ENCODE results near the gene PDS5A.
"Not testable (repeated sequence)": the region's sequence is repeated elsewhere in the genome, so short reads cannot be mapped to it uniquely, and the experiment has no call there.

Gene PDS5A

DNA sequence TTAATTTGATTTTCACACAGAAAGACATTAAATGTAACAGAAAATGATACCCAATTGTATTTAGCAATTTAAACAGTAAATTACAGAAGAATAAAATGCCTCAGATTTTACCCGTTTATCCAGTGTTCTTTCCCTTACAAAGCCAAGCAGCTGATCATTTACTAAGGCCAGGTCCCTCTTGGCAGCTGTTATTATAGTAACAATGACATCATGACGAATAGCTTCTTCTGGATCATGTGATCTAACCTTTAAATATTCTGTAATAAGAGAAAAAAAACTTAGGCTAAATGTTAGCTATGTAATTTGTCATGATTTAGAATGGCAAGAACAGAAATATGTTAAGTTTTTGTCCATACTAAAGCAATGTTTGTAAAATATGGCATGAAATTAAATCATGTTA lies 69.4 kb downstream of the PDS5A start:
- Histone ChIP-seq H3K4ac (ENCODE audit: low read length) (no peak overlapping the region), H3K36me3 (replicated peaks in 1 of 2; ENCODE audit: control insufficient read depth in 2 of 2, insufficient read depth in 2 of 2, low read length in 2 of 2) (peaks cover 4 to 92% of the 10 kb centered on the region in 2 donors), H3K79me1 (ENCODE audit: low read depth, low read length) (no peaks in the 10 kb centered on the region), H2BK12ac (ENCODE audit: low read length) (no peak overlapping the region), H3K4me1 (ENCODE audit: control insufficient read depth in 2 of 2, insufficient read depth in 1 of 2, low read depth in 1 of 2, low read length in 2 of 2) (no peaks in the 10 kb centered on the region), H3K9ac (ENCODE audit: low read depth, low read length, poor library complexity) (no peak overlapping the region), H2AK5ac (ENCODE audit: low read depth, low read length) (no peak overlapping the region), H3K23ac (ENCODE audit: low read depth, low read length, poor library complexity) (no peak overlapping the region), H4K91ac (ENCODE audit: low read depth, low read length, poor library complexity) (no peak overlapping the region), H3K27me3 (ENCODE audit: control insufficient read depth in 3 of 3, insufficient read depth in 3 of 3, low read depth in 1 of 3, low read length in 3 of 3) (no peaks in the 10 kb centered on the region), H3K27ac (replicated peaks; ENCODE audit: low read length) (no peak overlapping the region), H4K8ac (ENCODE audit: low read depth, low read length) (no peak overlapping the region), H2BK15ac (ENCODE audit: low read length) (no peak overlapping the region), H3K18ac (ENCODE audit: low read length) (no peak overlapping the region), H2BK5ac (ENCODE audit: low read length) (no peak overlapping the region), H3K4me2 (ENCODE audit: insufficient read depth, low read length, poor library complexity, severe bottlenecking) (no peak overlapping the region), H2AFZ (ENCODE audit: low read length) (no peak overlapping the region), H2BK120ac (ENCODE audit: low read depth, low read length) (no peak overlapping the region), H3K14ac (ENCODE audit: low read length) (no peak overlapping the region), H3K9me3 (replicated peaks in 1 of 2; ENCODE audit: control insufficient read depth in 2 of 2, insufficient read depth in 1 of 2, low read depth in 1 of 2, low read length in 2 of 2) (no peaks in the 10 kb centered on the region), H3K4me3 (ENCODE audit: low read length in 2 of 2) (no peak overlapping the region)
- no peak for DNase-seq (ENCODE audit: low spot score)
- no CpG with 5 or more reads among the region's 2 CpGs for WGBS, 2 donors (ENCODE audit: extremely low coverage in 2 of 2, insufficient read length in 2 of 2, insufficient replicate concordance in 1 of 2)

DNA sequence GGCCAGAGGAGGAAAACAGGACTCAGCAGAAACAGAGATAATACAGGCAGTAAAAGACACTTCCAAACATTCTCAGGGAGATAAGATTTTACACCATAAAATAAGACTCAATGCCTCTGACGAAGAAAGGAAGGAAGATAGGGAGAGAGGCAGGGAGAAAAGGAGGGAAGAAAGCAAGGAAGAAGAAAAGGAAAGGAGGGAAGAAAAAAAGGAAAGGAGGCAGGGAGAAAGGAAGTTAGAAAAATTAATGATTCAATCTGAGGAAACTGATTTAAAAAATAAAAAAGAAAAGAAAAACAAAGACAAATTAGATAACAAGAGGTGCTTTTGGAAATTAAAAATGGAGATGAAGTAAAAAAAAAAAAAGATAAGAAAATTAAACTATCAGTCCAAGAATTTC lies 72.1 kb downstream of the PDS5A start:
- H2BK120ac ChIP-seq (ENCODE audit: low read depth, low read length), result no peak overlapping the region
- no peak overlapping the region for H3K27ac ChIP-seq (replicated peaks; ENCODE audit: low read length)
- H2BK5ac ChIP-seq (ENCODE audit: low read length), result no peak overlapping the region
- no peaks in the 10 kb centered on the region for H3K4me1 ChIP-seq (ENCODE audit: control insufficient read depth in 2 of 2, insufficient read depth in 1 of 2, low read depth in 1 of 2, low read length in 2 of 2)
- no peak overlapping the region for H3K4ac ChIP-seq (ENCODE audit: low read length)
- H3K14ac ChIP-seq (ENCODE audit: low read length), result no peak overlapping the region
- peaks cover 2% of the 10 kb centered on the region for H3K79me1 ChIP-seq (ENCODE audit: low read depth, low read length)
- H4K8ac ChIP-seq (ENCODE audit: low read depth, low read length), result no peak overlapping the region
- no peak overlapping the region for H2BK12ac ChIP-seq (ENCODE audit: low read length)
- no peak overlapping the region for H3K18ac ChIP-seq (ENCODE audit: low read length)
- DNase-seq (ENCODE audit: low spot score), result no peak
- H3K9me3 ChIP-seq (replicated peaks in 1 of 2; ENCODE audit: control insufficient read depth in 2 of 2, insufficient read depth in 1 of 2, low read depth in 1 of 2, low read length in 2 of 2), result no peaks in the 10 kb centered on the region
- H3K4me2 ChIP-seq (ENCODE audit: insufficient read depth, low read length, poor library complexity, severe bottlenecking), result no peak overlapping the region
- no peak overlapping the region for H4K91ac ChIP-seq (ENCODE audit: low read depth, low read length, poor library complexity)
- no peak overlapping the region for H2BK15ac ChIP-seq (ENCODE audit: low read length)
- H3K9ac ChIP-seq (ENCODE audit: low read depth, low read length, poor library complexity), result no peak overlapping the region
- WGBS, 2 donors (ENCODE audit: extremely low coverage in 2 of 2, insufficient read length in 2 of 2, insufficient replicate concordance in 1 of 2), result no CpG with 5 or more reads among the region's 1 CpG
- no peak overlapping the region for H3K4me3 ChIP-seq (ENCODE audit: low read length in 2 of 2)
- peaks cover 5 to 94% of the 10 kb centered on the region in 2 donors for H3K36me3 ChIP-seq (replicated peaks in 1 of 2; ENCODE audit: control insufficient read depth in 2 of 2, insufficient read depth in 2 of 2, low read length in 2 of 2)
- no peak overlapping the region for H3K23ac ChIP-seq (ENCODE audit: low read depth, low read length, poor library complexity)
- no peak overlapping the region for H2AFZ ChIP-seq (ENCODE audit: low read length)
- H2AK5ac ChIP-seq (ENCODE audit: low read depth, low read length), result no peak overlapping the region
- no peaks in the 10 kb centered on the region for H3K27me3 ChIP-seq (ENCODE audit: control insufficient read depth in 3 of 3, insufficient read depth in 3 of 3, low read depth in 1 of 3, low read length in 3 of 3)

DNA sequence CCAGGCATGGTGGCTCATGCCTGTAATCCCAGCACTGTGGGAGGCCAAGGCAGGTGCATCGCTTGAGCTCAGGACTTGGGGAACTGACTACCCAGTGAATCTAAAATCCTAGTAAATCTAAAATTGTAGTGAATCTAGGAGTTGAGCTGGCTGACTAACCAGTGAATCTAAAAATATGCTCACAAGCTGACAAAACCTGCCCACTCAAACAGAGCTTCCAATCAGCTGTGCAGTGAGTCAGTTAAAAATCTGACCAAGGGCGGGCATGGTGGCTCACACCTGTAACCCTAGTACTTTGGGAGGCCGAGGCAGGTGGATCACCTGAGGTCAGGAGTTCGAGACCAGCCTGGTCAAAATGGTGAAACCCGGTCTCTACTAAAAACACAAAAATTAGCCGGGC lies 72.7 kb downstream of the PDS5A start:
- H3K4me1 ChIP-seq (ENCODE audit: control insufficient read depth in 2 of 2, insufficient read depth in 1 of 2, low read depth in 1 of 2, low read length in 2 of 2); H3K23ac ChIP-seq (ENCODE audit: low read depth, low read length, poor library complexity); H3K4me3 ChIP-seq (ENCODE audit: low read length in 2 of 2); H2BK5ac ChIP-seq (ENCODE audit: low read length); H2BK120ac ChIP-seq (ENCODE audit: low read depth, low read length); H2AK5ac ChIP-seq (ENCODE audit: low read depth, low read length); H2BK12ac ChIP-seq (ENCODE audit: low read length); H3K18ac ChIP-seq (ENCODE audit: low read length); H2BK15ac ChIP-seq (ENCODE audit: low read length); H3K9me3 ChIP-seq (replicated peaks in 1 of 2; ENCODE audit: control insufficient read depth in 2 of 2, insufficient read depth in 1 of 2, low read depth in 1 of 2, low read length in 2 of 2); H3K79me1 ChIP-seq (ENCODE audit: low read depth, low read length); H3K27ac ChIP-seq (replicated peaks; ENCODE audit: low read length); H4K91ac ChIP-seq (ENCODE audit: low read depth, low read length, poor library complexity); H3K4me2 ChIP-seq (ENCODE audit: insufficient read depth, low read length, poor library complexity, severe bottlenecking); H2AFZ ChIP-seq (ENCODE audit: low read length); H4K8ac ChIP-seq (ENCODE audit: low read depth, low read length); H3K14ac ChIP-seq (ENCODE audit: low read length); H3K27me3 ChIP-seq (ENCODE audit: control insufficient read depth in 3 of 3, insufficient read depth in 3 of 3, low read depth in 1 of 3, low read length in 3 of 3); H3K9ac ChIP-seq (ENCODE audit: low read depth, low read length, poor library complexity); H3K4ac ChIP-seq (ENCODE audit: low read length); DNase-seq (ENCODE audit: low spot score): not testable (repeated sequence)
- no CpG with 5 or more reads among the region's 6 CpGs for WGBS, 2 donors (ENCODE audit: extremely low coverage in 2 of 2, insufficient read length in 2 of 2, insufficient replicate concordance in 1 of 2)
- H3K36me3 ChIP-seq (replicated peaks in 1 of 2; ENCODE audit: control insufficient read depth in 2 of 2, insufficient read depth in 2 of 2, low read length in 2 of 2), result peaks cover 5 to 94% of the 10 kb centered on the region in 2 donors

DNA sequence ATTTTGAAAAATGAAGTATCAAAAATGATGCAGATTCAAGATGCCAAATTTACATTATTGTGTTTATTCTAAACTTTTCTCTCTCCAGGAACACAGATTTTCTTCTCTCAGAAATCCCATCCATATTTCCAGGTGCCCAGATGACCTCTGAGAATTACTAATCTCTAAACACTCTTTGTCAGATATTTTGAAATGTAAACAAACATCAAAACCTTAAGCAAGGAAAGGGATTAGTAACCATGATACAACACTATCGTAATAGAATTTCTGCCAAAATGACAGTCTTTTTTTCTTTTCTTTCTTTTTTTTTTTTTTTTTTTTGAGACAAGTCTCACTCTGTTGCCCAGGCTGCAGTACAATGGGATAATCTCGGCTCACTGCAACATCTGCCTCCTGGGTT lies 76.7 kb downstream of the PDS5A start:
- H2BK5ac ChIP-seq (ENCODE audit: low read length), result no peak overlapping the region
- no peaks in the 10 kb centered on the region for H3K4me1 ChIP-seq (ENCODE audit: control insufficient read depth in 2 of 2, insufficient read depth in 1 of 2, low read depth in 1 of 2, low read length in 2 of 2)
- no peak overlapping the region for H4K91ac ChIP-seq (ENCODE audit: low read depth, low read length, poor library complexity)
- no peak overlapping the region for H3K18ac ChIP-seq (ENCODE audit: low read length)
- no CpG with 5 or more reads among the region's 2 CpGs for WGBS, 2 donors (ENCODE audit: extremely low coverage in 2 of 2, insufficient read length in 2 of 2, insufficient replicate concordance in 1 of 2)
- H2AFZ ChIP-seq (ENCODE audit: low read length), result no peak overlapping the region
- H2BK12ac ChIP-seq (ENCODE audit: low read length), result no peak overlapping the region
- DNase-seq (ENCODE audit: low spot score), result no peak
- H3K27me3 ChIP-seq (ENCODE audit: control insufficient read depth in 3 of 3, insufficient read depth in 3 of 3, low read depth in 1 of 3, low read length in 3 of 3), result no peaks in the 10 kb centered on the region
- H3K9ac ChIP-seq (ENCODE audit: low read depth, low read length, poor library complexity), result no peak overlapping the region
- no peak overlapping the region for H3K14ac ChIP-seq (ENCODE audit: low read length)
- H3K9me3 ChIP-seq (replicated peaks in 1 of 2; ENCODE audit: control insufficient read depth in 2 of 2, insufficient read depth in 1 of 2, low read depth in 1 of 2, low read length in 2 of 2), result no peaks in the 10 kb centered on the region
- no peak overlapping the region for H3K27ac ChIP-seq (replicated peaks; ENCODE audit: low read length)
- H4K8ac ChIP-seq (ENCODE audit: low read depth, low read length), result no peak overlapping the region
- H3K36me3 ChIP-seq (replicated peaks in 1 of 2; ENCODE audit: control insufficient read depth in 2 of 2, insufficient read depth in 2 of 2, low read length in 2 of 2), result peaks cover 23 to 96% of the 10 kb centered on the region in 2 donors
- no peak overlapping the region for H3K4me3 ChIP-seq (ENCODE audit: low read length in 2 of 2)
- H2BK120ac ChIP-seq (ENCODE audit: low read depth, low read length), result no peak overlapping the region
- no peak overlapping the region for H3K4ac ChIP-seq (ENCODE audit: low read length)
- H2AK5ac ChIP-seq (ENCODE audit: low read depth, low read length), result no peak overlapping the region
- H3K4me2 ChIP-seq (ENCODE audit: insufficient read depth, low read length, poor library complexity, severe bottlenecking), result no peak overlapping the region
- peaks cover 2% of the 10 kb centered on the region for H3K79me1 ChIP-seq (ENCODE audit: low read depth, low read length)
- no peak overlapping the region for H2BK15ac ChIP-seq (ENCODE audit: low read length)
- no peak overlapping the region for H3K23ac ChIP-seq (ENCODE audit: low read depth, low read length, poor library complexity)
